Endothelial cell (in vitro differentiated cells): ENCODE results near the gene PCYOX1L. TPM values are rescaled to one million over a fixed set of nuclear protein-coding genes. Genes with fewer than 3 reads are reported as not detected.
"Not testable (repeated sequence)": the region's sequence is repeated elsewhere in the genome, so short reads cannot be mapped to it uniquely, and the experiment has no call there.

Experiments used
- DNase-seq: peaks from one replicate; pipeline ENCODE4 v3.0.0; 2021; ENCODE audit warnings: low spot score
- H3K27ac Mint-ChIP-seq: one replicate; pipeline ENCODE4 v1.8.0; 2021; ENCODE audit warnings: mixed read lengths, inconsistent platforms; ENCODE audit not compliant: unreplicated experiment
- H3K27me3 Mint-ChIP-seq: one replicate; pipeline ENCODE4 v1.8.0; 2021; ENCODE audit warnings: mild to moderate bottlenecking, moderate library complexity, mixed read lengths, inconsistent platforms; ENCODE audit not compliant: unreplicated experiment
- H3K36me3 Mint-ChIP-seq: one replicate; pipeline ENCODE4 v1.8.0; 2021; ENCODE audit warnings: mild to moderate bottlenecking, low read depth, mixed read lengths, inconsistent platforms; ENCODE audit not compliant: unreplicated experiment
- H3K4me1 Mint-ChIP-seq: one replicate; pipeline ENCODE4 v1.8.0; 2021; ENCODE audit warnings: mild to moderate bottlenecking, mixed read lengths, inconsistent platforms; ENCODE audit not compliant: unreplicated experiment
- H3K4me3 Mint-ChIP-seq: one replicate; pipeline ENCODE4 v1.8.0; 2021; ENCODE audit warnings: mild to moderate bottlenecking, mixed read lengths, inconsistent platforms; ENCODE audit not compliant: unreplicated experiment
- H3K9me3 Mint-ChIP-seq: one replicate; pipeline ENCODE4 v1.8.0; 2021; ENCODE audit warnings: mixed read lengths, inconsistent platforms; ENCODE audit not compliant: unreplicated experiment
- total RNA-seq: library from RNA; stranded (reverse); fragmentation: NEBNext Ultra II Directional; extraction: Animal tissue kit (Norgen Biotek cat#: 25700); gene quantifications from one replicate; pipeline ENCODE4 v1.2.1, GENCODE V29; 2021; ENCODE audit not compliant: unreplicated experiment
- TF ChIP-seq, protein P1 (sequence below): fragments of 200-600 bp; sonication (generic); IDR thresholded peaks from one replicate; pipeline ENCODE4 v1.5.0; 2021; ENCODE audit warnings: antibody characterized with exemption; ENCODE audit not compliant: unreplicated experiment

PCYOX1L gene
- total RNA-seq, 1 donor from 2014 or later = 18.3 TPM

GRCh38 chr5:149387982-149388381 lies 30.1 kb downstream of the PCYOX1L start:
- TF ChIP-seq, protein P1, sequence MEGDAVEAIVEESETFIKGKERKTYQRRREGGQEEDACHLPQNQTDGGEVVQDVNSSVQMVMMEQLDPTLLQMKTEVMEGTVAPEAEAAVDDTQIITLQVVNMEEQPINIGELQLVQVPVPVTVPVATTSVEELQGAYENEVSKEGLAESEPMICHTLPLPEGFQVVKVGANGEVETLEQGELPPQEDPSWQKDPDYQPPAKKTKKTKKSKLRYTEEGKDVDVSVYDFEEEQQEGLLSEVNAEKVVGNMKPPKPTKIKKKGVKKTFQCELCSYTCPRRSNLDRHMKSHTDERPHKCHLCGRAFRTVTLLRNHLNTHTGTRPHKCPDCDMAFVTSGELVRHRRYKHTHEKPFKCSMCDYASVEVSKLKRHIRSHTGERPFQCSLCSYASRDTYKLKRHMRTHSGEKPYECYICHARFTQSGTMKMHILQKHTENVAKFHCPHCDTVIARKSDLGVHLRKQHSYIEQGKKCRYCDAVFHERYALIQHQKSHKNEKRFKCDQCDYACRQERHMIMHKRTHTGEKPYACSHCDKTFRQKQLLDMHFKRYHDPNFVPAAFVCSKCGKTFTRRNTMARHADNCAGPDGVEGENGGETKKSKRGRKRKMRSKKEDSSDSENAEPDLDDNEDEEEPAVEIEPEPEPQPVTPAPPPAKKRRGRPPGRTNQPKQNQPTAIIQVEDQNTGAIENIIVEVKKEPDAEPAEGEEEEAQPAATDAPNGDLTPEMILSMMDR = no peak
- Mint-ChIP-seq H3K4me1 (peaks cover 4% of the 10 kb centered on the region), H3K36me3 (no peaks in the 10 kb centered on the region), H3K27me3 (peaks cover 4% of the 10 kb centered on the region), H3K4me3 (no peak overlapping the region), H3K27ac (no peak overlapping the region), H3K9me3 (no peaks in the 10 kb centered on the region)
- DNase-seq = no peak

- no peak for DNase-seq
- Mint-ChIP-seq H3K27me3 (peaks cover 7% of the 10 kb centered on the region), H3K9me3 (no peaks in the 10 kb centered on the region), H3K27ac (no peak overlapping the region), H3K4me3 (no peak overlapping the region), H3K36me3 (no peaks in the 10 kb centered on the region), H3K4me1 (peaks cover 6% of the 10 kb centered on the region)
- TF ChIP-seq, protein P1 = no peak
Measured at GRCh38 chr5:149388498-149389190, 30.8 kb downstream of the PCYOX1L start.

GRCh38 chr5:149389552-149390495 lies 32.0 kb downstream of the PCYOX1L start:
- H3K4me3 Mint-ChIP-seq = no peak overlapping the region
- DNase-seq = no peak
- no peak overlapping the region for H3K27ac Mint-ChIP-seq
- no peaks in the 10 kb centered on the region for H3K9me3 Mint-ChIP-seq
- H3K27me3 Mint-ChIP-seq = peaks cover 4% of the 10 kb centered on the region
- peaks cover 7% of the 10 kb centered on the region for H3K4me1 Mint-ChIP-seq
- no peaks in the 10 kb centered on the region for H3K36me3 Mint-ChIP-seq
- TF ChIP-seq, protein P1 = no peak

DNA sequence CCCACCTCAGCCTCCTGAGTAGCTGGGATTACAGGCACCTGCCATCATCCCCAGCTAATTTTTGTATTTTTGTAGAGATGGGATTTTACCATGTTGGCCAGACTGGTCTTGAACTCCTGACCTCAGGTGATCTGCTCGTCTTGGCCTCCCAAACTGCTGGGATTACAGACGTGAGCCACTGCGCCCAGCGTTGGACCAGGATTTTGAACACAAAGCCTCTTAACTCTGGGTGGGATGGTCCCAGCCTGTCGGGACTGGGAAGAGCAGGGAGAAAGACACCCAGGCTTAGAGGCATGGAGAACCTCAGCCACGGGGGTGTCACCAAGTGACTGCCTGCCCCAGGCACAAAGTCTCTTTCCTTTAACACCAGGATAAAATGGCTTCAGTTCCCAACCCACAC lies 33.2 kb downstream of the PCYOX1L start:
- H3K36me3 Mint-ChIP-seq, DNase-seq, H3K27ac Mint-ChIP-seq, H3K4me3 Mint-ChIP-seq, H3K4me1 Mint-ChIP-seq, H3K27me3 Mint-ChIP-seq, H3K9me3 Mint-ChIP-seq: not testable (repeated sequence)

GRCh38 chr5:149391524-149391923 lies 33.7 kb downstream of the PCYOX1L start:
- Mint-ChIP-seq H3K4me1 (peaks cover 3% of the 10 kb centered on the region), H3K27me3 (peaks cover 4% of the 10 kb centered on the region), H3K36me3 (no peaks in the 10 kb centered on the region), H3K27ac (no peak overlapping the region), H3K4me3 (no peak overlapping the region), H3K9me3 (no peaks in the 10 kb centered on the region)
- no peak for DNase-seq
- TF ChIP-seq, protein P1 = no peak
